K562 (cell line): ENCODE measurements around the gene EXTL1. TPM values are rescaled to one million over a fixed set of nuclear protein-coding genes. Genes with fewer than 3 reads are reported as not detected.
A peak's percentile ranks its signal among the peaks of the same experiment; 100 is the strongest.

Source experiments
- ATAC-seq: fragments of 200-7000 bp; cut with Tn5 transposase; 3 replicates; pipeline ENCODE4 v1.9.1; 2020; ENCODE audit warnings: moderate library complexity
- BruUV-seq: library from RNA; stranded (reverse); fragments of 400-500 nt; replicated peaks from 2 replicates; lab custom pipeline; 2021; lab: Mats Ljungman, UMichigan
- CTCF ChIA-PET: fragments of 300-600 bp; formaldehyde crosslinking; extraction: SDS; loops from one replicate; lab custom pipeline; 2021; ENCODE audit warnings: low intra/inter-chr PET ratio; lab: Yijun Ruan, JAX
- POLR2A ChIA-PET: fragments of 300-600, 350-650 bp; sonication (Branson Sonifier 250); formaldehyde crosslinking; extraction: SDS; loops from one replicate; lab custom pipeline; 2021; ENCODE audit warnings: antibody characterized with exemption, inconsistent platforms; lab: Yijun Ruan, JAX
- DNase-seq, 4 experiments: peaks; one replicate each; pipeline versions ENCODE4 v3.0.0 to v3.0.0-alpha.2; 2011 to 2018; ENCODE audit warnings: low spot score in 3 of 4, mixed read lengths in 3 of 4; ENCODE audit errors: extremely low read depth in 1 of 4
- FAIRE-seq: peaks from 2 replicates; lab custom pipeline; 2011; peaks lifted over from hg19 to GRCh38; lab: Jason Lieb, UNC
- H2AFZ ChIP-seq: 2 replicates; pipeline ENCODE4 v1.6.0; 2011; ENCODE audit warnings: low read depth, low read length, control low read depth, inconsistent platforms
- H3K27ac ChIP-seq: fragments of 200-600 bp; 3 replicates; pipeline ENCODE4 v1.8.0; 2011; ENCODE audit warnings: low read depth, mild to moderate bottlenecking, control low read depth, inconsistent platforms, low read length, moderate library complexity, mixed read lengths; ENCODE audit errors: extremely low read depth
- H3K27me3 ChIP-seq, 2 experiments: fragments of 300-600 bp in 1 of 2; 2 replicates in 1 of 2; 3 replicates in 1 of 2; pipeline versions ENCODE4 v1.6.0 to v1.8.0; 2011; ENCODE audit warnings: inconsistent platforms in 2 of 2, low read length in 2 of 2, mild to moderate bottlenecking in 1 of 2, mixed read lengths in 1 of 2, moderate library complexity in 1 of 2; ENCODE audit not compliant: control insufficient read depth in 2 of 2, insufficient read depth in 2 of 2
- H3K36me3 ChIP-seq: fragments of 300-600 bp; 3 replicates; pipeline ENCODE4 v1.8.0; 2011; ENCODE audit warnings: mild to moderate bottlenecking, low read length, inconsistent platforms; ENCODE audit not compliant: control insufficient read depth, insufficient read depth
- H3K4me1 ChIP-seq, 2 experiments: fragments of 200-600 bp in 1 of 2; replicated peaks in 1 of 2; 2 replicates in 1 of 2; 3 replicates in 1 of 2; pipeline versions ENCODE4 v1.5.1 to v1.8.0; 2011; ENCODE audit warnings: inconsistent platforms in 2 of 2, low read length in 2 of 2, mild to moderate bottlenecking in 1 of 2, mixed read lengths in 1 of 2, moderate library complexity in 1 of 2; ENCODE audit not compliant: control insufficient read depth in 2 of 2, insufficient read depth in 2 of 2
- H3K4me2 ChIP-seq: 2 replicates; pipeline ENCODE4 v1.6.1; 2011; ENCODE audit warnings: low read length, control low read depth, inconsistent platforms, mixed read lengths; ENCODE audit not compliant: insufficient read depth
- H3K4me3 ChIP-seq: fragments of 200-600 bp; sonication (generic), shearing (Covaris generic); 2 replicates; pipeline ENCODE4 v1.5.1; 2016; ENCODE audit warnings: control low read depth, inconsistent platforms
- H3K79me2 ChIP-seq: fragments of 200-600 bp; 3 replicates; pipeline ENCODE4 v1.8.0; 2011; ENCODE audit warnings: low read length, inconsistent platforms; ENCODE audit not compliant: control insufficient read depth, insufficient read depth
- H3K9ac ChIP-seq, 2 experiments: 2 replicates each; pipeline versions ENCODE4 v1.6.0 to v1.6.1; 2011; ENCODE audit warnings: low read depth in 2 of 2, low read length in 2 of 2, control low read depth in 1 of 2, inconsistent platforms in 1 of 2, mild to moderate bottlenecking in 1 of 2, mixed read lengths in 1 of 2; ENCODE audit not compliant: insufficient read depth in 1 of 2
- H3K9me1 ChIP-seq: one replicate; pipeline ENCODE4 v1.6.0; 2011; ENCODE audit warnings: inconsistent platforms, mild to moderate bottlenecking, low read length, moderate library complexity; ENCODE audit not compliant: control insufficient read depth, insufficient read depth
- H3K9me3 ChIP-seq: replicated peaks from 2 replicates; pipeline ENCODE4 v1.5.1; 2011; ENCODE audit warnings: low read depth, low read length, inconsistent platforms; ENCODE audit not compliant: control insufficient read depth, insufficient read depth
- H4K20me1 ChIP-seq: replicated peaks from 2 replicates; pipeline ENCODE4 v1.6.1; 2011; ENCODE audit warnings: low read length, inconsistent platforms, mixed read lengths; ENCODE audit not compliant: control insufficient read depth, insufficient read depth
- ATF3 ChIP-seq, 2 experiments: fragments of 450-650 bp in 1 of 2; sonication (generic) in 1 of 2; formaldehyde crosslinking in 1 of 2; IDR thresholded peaks in 1 of 2; conservative IDR thresholded peaks in 1 of 2; 2 replicates each; pipeline versions ENCODE4 v1.6.1 to v1.8.1; 2016 to 2023; ENCODE audit warnings: mild to moderate bottlenecking in 2 of 2, moderate library complexity in 2 of 2, inconsistent platforms in 1 of 2, missing genetic modification reagents in 1 of 2
- ILK ChIP-seq: fragments of 450-650 bp; IDR thresholded peaks from 2 replicates; pipeline ENCODE4 v1.6.1; 2016; ENCODE audit warnings: missing genetic modification characterization, low read depth, mild to moderate bottlenecking, missing compliant biosample characterization, moderate library complexity, borderline replicate concordance
- ZBTB40 ChIP-seq, 2 experiments: fragments of 450-650 bp in 1 of 2; sonication (generic) in 1 of 2; formaldehyde crosslinking in 1 of 2; IDR thresholded peaks; 2 replicates each; pipeline versions ENCODE4 v1.7.1 to v1.9.0; 2016 to 2022; ENCODE audit warnings: inconsistent platforms in 1 of 2, mild to moderate bottlenecking in 1 of 2, missing genetic modification reagents in 1 of 2
- ZBTB8A ChIP-seq: fragments of 450-650 bp; IDR thresholded peaks from 2 replicates; pipeline ENCODE4 v1.6.1; 2018; ENCODE audit warnings: mild to moderate bottlenecking, moderate library complexity; ENCODE audit not compliant: partially characterized antibody
- WGBS: fragments of 100-300 bp; shearing (Covaris generic); methylation state at CpG from one replicate; pipeline ENCODE4 v1.1.6; 2016; ENCODE audit warnings: low coverage, mixed read lengths; ENCODE audit not compliant: insufficient coverage; ENCODE audit errors: missing lambda C conversion rate; 5-methylcytosine and 5-hydroxymethylcytosine counted together
- in situ Hi-C: fragments of 300-500 bp; cut with MboI; formaldehyde crosslinking; loops from 4 replicates; pipeline ENCODE4 v1.15.0; 2018; ENCODE audit warnings: inconsistent platforms, mixed read lengths
- intact Hi-C: fragments of 100-400 bp; cut with micrococcal nuclease; formaldehyde crosslinking; loops from 2 replicates; pipeline ENCODE4 v1.14.2; 2022
- polyA plus RNA-seq, 8 experiments: library from polyadenylated mRNA; depleted of rRNA in 4 of 8; stranded (reverse) in 5 of 8; unstranded in 3 of 8; fragments of >200 nt; fragmentation: Nextera tagmentation in 2 of 8; fragmentation: Illumina TruSeq in 1 of 8; extraction: Ambion mirVana in 2 of 8; extraction: Trizol in 1 of 8; gene quantifications; 2 replicates each; pipeline versions ENCODE4 v1.2.1 to v1.2.3, GENCODE V29; 2011 to 2014; ENCODE audit warnings: inconsistent platforms in 1 of 8, missing spikeins in 1 of 8
- total RNA-seq, 7 experiments: library from RNA; depleted of rRNA in 6 of 7; stranded (reverse); fragments of >200 nt in 6 of 7; fragmentation: Illumina TruSeq in 2 of 7; extraction: Trizol in 2 of 7; gene quantifications; 2 replicates each; pipeline versions ENCODE4 v1.2.1 to v1.2.3, GENCODE V29; 2011 to 2021; ENCODE audit warnings: low replicate concordance in 1 of 7

Gene EXTL1
- total and polyA plus RNA-seq, 9 of the 15 experiments (the other 6 are each of a cell fraction or from before 2014, with no cell fraction given), result 0.04 to 0.23 (median 0.08) TPM; not detected in 3

GRCh38 chr1:25990251-25990650, 31.3 kb upstream of the EXTL1 start (continued):
- no peak for TF ChIP-seq ILK

- ChIA-PET POLR2A (interaction anchor here (0.6 to 1.1 kb wide), 6 partner anchors 9 to 161 kb away, joined by 3 to 4 read pairs (median 3); no protein-coding TSS in a partner anchor), CTCF (interaction anchor here (0.5 kb wide), 1 partner anchor 199 kb away, joined by 3 read pairs; no protein-coding TSS in a partner anchor)
- H3K36me3 ChIP-seq, result peaks cover 15% of the 10 kb centered on the region; the same call in 2 of the 3 replicates
- no peaks in the 10 kb centered on the region for H3K9me3 ChIP-seq
- no peaks in the 10 kb centered on the region for H4K20me1 ChIP-seq
- no peak overlapping the region for H3K27ac ChIP-seq
- H3K4me2 ChIP-seq, result no peak overlapping the region
- no peak for DNase-seq
- H2AFZ ChIP-seq, result no peak overlapping the region
- ATAC-seq, result no peak; the same call in 2 of the 3 replicates
- BruUV-seq, result no TSS peak
- H3K9ac ChIP-seq, result peak overlapping the region in 1 of 2 experiments; percentile 40; a peak in 1 of 4 replicates
- no peak for FAIRE-seq
- WGBS, result 67% methylated on average over 15 of the region's 15 CpGs
- peaks cover 17 to 37% of the 10 kb centered on the region in 2 experiments for H3K4me1 ChIP-seq
- in situ Hi-C loops, result no loop called here
- intact Hi-C loops, result loop anchor here (10.0 kb wide), 1 partner anchor 166 kb away; no protein-coding TSS in a partner anchor
- H3K4me3 ChIP-seq, result no peak overlapping the region
- H3K79me2 ChIP-seq, result no peaks in the 10 kb centered on the region
- no peaks in the 10 kb centered on the region for H3K9me1 ChIP-seq
- H3K27me3 ChIP-seq, result no peaks in the 10 kb centered on the region
- TF ChIP-seq ATF3 (IDR thresholded peaks at IDR 0.05) (peak; percentile 48), ATF3 (CRISPR knock-in tag; conservative IDR thresholded peaks at IDR 0.05) (no peak), ZBTB8A (no peak), ZBTB40 (IDR thresholded peaks at IDR 0.05) (no peak), ZBTB40 (CRISPR knock-in tag; IDR thresholded peaks at IDR 0.05) (0 out of 2 replicates have a peak, but pooled peaks have one; percentile 23)
These were observed 30.7 kb upstream of the EXTL1 start for GRCh38 chr1:25990702-25991395.
